Endothelial cell of umbilical vein (primary cell): ENCODE data around the gene SFXN4. TPM values are rescaled to one million over a fixed set of nuclear protein-coding genes. Genes with fewer than 3 reads are reported as not detected.
A peak's percentile ranks its signal among the peaks of the same experiment; 100 is the strongest.

Source experiments
- BruUV-seq: library from RNA; stranded (reverse); fragments of 400-500 nt; replicated peaks from 2 replicates; lab custom pipeline; 2021; lab: Mats Ljungman, UMichigan
- CTCF ChIA-PET: fragments of 300-600, 350-600 bp; sonication (Branson Sonifier 250); formaldehyde crosslinking; loops from one replicate; lab custom pipeline; 2021; ENCODE audit warnings: antibody characterized with exemption, inconsistent platforms; lab: Charles Lee
- POLR2A ChIA-PET: fragments of 300-600, 350-600 bp; sonication (Branson Sonifier 250); formaldehyde crosslinking; loops from one replicate; lab custom pipeline; 2021; ENCODE audit warnings: antibody characterized with exemption, inconsistent platforms; lab: Charles Lee
- DNase-seq: peaks from one replicate; pipeline ENCODE4 v3.0.0-alpha.2; 2011; ENCODE audit warnings: low read depth, low spot score
- FAIRE-seq: peaks from 2 replicates; lab custom pipeline; 2011; peaks lifted over from hg19 to GRCh38; lab: Jason Lieb, UNC
- H2AFZ ChIP-seq: 2 replicates; pipeline ENCODE4 v1.6.0; 2012; ENCODE audit warnings: low read depth, low read length, control low read depth, inconsistent platforms
- H3K27ac ChIP-seq: 2 replicates; pipeline ENCODE4 v1.5.1; 2011; ENCODE audit warnings: low read depth, mild to moderate bottlenecking, control low read depth, low read length, moderate library complexity; ENCODE audit not compliant: insufficient read depth
- H3K27me3 ChIP-seq, 2 experiments: 2 replicates each; pipeline versions ENCODE4 v1.6.0 to v1.6.1; 2011; ENCODE audit warnings: low read length in 2 of 2, mixed read lengths in 1 of 2; ENCODE audit not compliant: control insufficient read depth in 2 of 2, insufficient read depth in 2 of 2
- H3K36me3 ChIP-seq, 2 experiments: 2 replicates in 1 of 2; 3 replicates in 1 of 2; pipeline ENCODE4 v1.5.1; 2011; ENCODE audit warnings: low read length in 2 of 2, mild to moderate bottlenecking in 1 of 2, moderate library complexity in 1 of 2; ENCODE audit not compliant: control insufficient read depth in 2 of 2, insufficient read depth in 2 of 2; ENCODE audit errors: extremely low read depth in 1 of 2
- H3K4me1 ChIP-seq: 3 replicates; pipeline ENCODE4 v1.5.1; 2011; ENCODE audit warnings: mild to moderate bottlenecking, low read length; ENCODE audit not compliant: control insufficient read depth, insufficient read depth; ENCODE audit errors: extremely low read depth
- H3K4me2 ChIP-seq: 2 replicates; pipeline ENCODE4 v1.6.1; 2011; ENCODE audit warnings: low read length, control low read depth, mixed read lengths; ENCODE audit not compliant: insufficient read depth
- H3K4me3 ChIP-seq, 3 experiments: fragments of 200-600 bp in 1 of 3; sonication (generic), shearing (Covaris generic) in 1 of 3; replicated peaks in 1 of 3; 2 replicates each; pipeline ENCODE4 v1.5.1; 2011 to 2016; ENCODE audit warnings: control low read depth in 3 of 3, low read length in 3 of 3, mild to moderate bottlenecking in 2 of 3, inconsistent platforms in 1 of 3, low read depth in 1 of 3, moderate library complexity in 1 of 3; ENCODE audit not compliant: insufficient read depth in 1 of 3
- H3K79me2 ChIP-seq: 2 replicates; pipeline ENCODE4 v1.6.0; 2012; ENCODE audit warnings: low read length, inconsistent platforms; ENCODE audit not compliant: control insufficient read depth, insufficient read depth
- H3K9ac ChIP-seq: replicated peaks from 2 replicates; pipeline ENCODE3; 2011; ENCODE audit warnings: low read length, control low read depth; ENCODE audit not compliant: insufficient read depth; ENCODE audit errors: extremely low read depth
- H3K9me1 ChIP-seq: replicated peaks from 3 replicates; pipeline ENCODE4 v1.6.0; 2011; ENCODE audit warnings: mild to moderate bottlenecking, low read length; ENCODE audit not compliant: control insufficient read depth, insufficient read depth; ENCODE audit errors: extremely low read depth
- H3K9me3 ChIP-seq: replicated peaks from 2 replicates; pipeline ENCODE4 v1.5.1; 2012; ENCODE audit warnings: low read length, inconsistent platforms; ENCODE audit not compliant: control insufficient read depth, insufficient read depth
- H4K20me1 ChIP-seq: replicated peaks from 2 replicates; pipeline ENCODE3; 2011; ENCODE audit warnings: mild to moderate bottlenecking, low read length; ENCODE audit not compliant: control insufficient read depth, insufficient read depth; ENCODE audit errors: extremely low read depth
- EZH2 ChIP-seq: IDR thresholded peaks from 2 replicates; pipeline ENCODE4 v1.6.1; 2012; ENCODE audit warnings: borderline replicate concordance, low read depth, mild to moderate bottlenecking, moderate library complexity, low read length, inconsistent platforms; ENCODE audit not compliant: severe bottlenecking
- FOS ChIP-seq: IDR thresholded peaks from 2 replicates; pipeline ENCODE4 v1.6.1; 2011; ENCODE audit warnings: mild to moderate bottlenecking, low read length, moderate library complexity, borderline replicate concordance; ENCODE audit not compliant: insufficient read depth
- GATA2 ChIP-seq: IDR thresholded peaks from 2 replicates; pipeline ENCODE4 v1.7.0; 2011; ENCODE audit warnings: low read depth, mild to moderate bottlenecking, moderate library complexity, mixed read lengths, low read length; ENCODE audit not compliant: insufficient read length, insufficient read depth
- JUN ChIP-seq: IDR thresholded peaks from 2 replicates; pipeline ENCODE4 v1.6.1; 2011; ENCODE audit warnings: borderline replicate concordance, low read depth; ENCODE audit not compliant: insufficient read length, insufficient read depth
- MYC ChIP-seq: IDR thresholded peaks from one replicate; pipeline ENCODE4 v1.6.1; 2011; ENCODE audit warnings: mild to moderate bottlenecking, low read depth, low read length
- POLR2A ChIP-seq: IDR thresholded peaks from 2 replicates; pipeline ENCODE4 v1.6.1; 2012; ENCODE audit warnings: low read depth, mild to moderate bottlenecking, control low read depth, low read length
- POLR2AphosphoS5 ChIP-seq: IDR thresholded peaks from 2 replicates; pipeline ENCODE4 v1.6.1; 2012; ENCODE audit warnings: low read depth, mild to moderate bottlenecking, control low read depth, low read length, moderate library complexity; ENCODE audit not compliant: insufficient read depth
- dilution Hi-C: fragments of 300-500 bp; cut with MboI; formaldehyde crosslinking; loops from one replicate; pipeline ENCODE4 v1.15.0; 2019; ENCODE audit warnings: low sequenced_read_pairs; ENCODE audit not compliant: extremely low pct_ligation_motif_present
- intact Hi-C: fragments of 100-400 bp; cut with micrococcal nuclease; formaldehyde crosslinking; loops from one replicate; pipeline ENCODE4 v1.10.0; 2022
- polyA plus RNA-seq, 4 experiments: library from polyadenylated mRNA; depleted of rRNA in 3 of 4; stranded (reverse) in 3 of 4; unstranded in 1 of 4; fragments of >200 nt; gene quantifications; 2 replicates each; pipeline versions ENCODE4 v1.2.1 to v1.2.3, GENCODE V29; 2011 to 2012; ENCODE audit warnings: missing spikeins in 1 of 4
- total RNA-seq: library from RNA; stranded (reverse); gene quantifications from 2 replicates; pipeline ENCODE4 v1.2.3, GENCODE V29; 2021
- TF ChIP-seq, protein P1 (sequence below): IDR thresholded peaks from 2 replicates; pipeline ENCODE4 v1.6.1; 2011; ENCODE audit not compliant: insufficient read depth, insufficient read length
- TF ChIP-seq, protein P2 (sequence below), 2 donors: IDR thresholded peaks; 1 replicate in 1 of 2; 2 replicates in 1 of 2; pipeline ENCODE4 v1.5.1; 2011; ENCODE audit warnings: low read length in 2 of 2, mild to moderate bottlenecking in 2 of 2, moderate library complexity in 2 of 2, control low read depth in 1 of 2, inconsistent platforms in 1 of 2, low read depth in 1 of 2; ENCODE audit not compliant: insufficient read depth in 1 of 2; ENCODE audit errors: extremely low read depth in 1 of 2

SFXN4 gene
- total and polyA plus RNA-seq, 2 donors (not counting 3 experiments of a cell fraction or from before 2014, with no cell fraction given): 11.1 to 14.5 TPM

GRCh38 chr10:119177708-119178371 is 12.3 kb upstream of the SFXN4 start:
- no peak for TF ChIP-seq JUN
- no peak for TF ChIP-seq MYC
- TF ChIP-seq, protein P1, sequence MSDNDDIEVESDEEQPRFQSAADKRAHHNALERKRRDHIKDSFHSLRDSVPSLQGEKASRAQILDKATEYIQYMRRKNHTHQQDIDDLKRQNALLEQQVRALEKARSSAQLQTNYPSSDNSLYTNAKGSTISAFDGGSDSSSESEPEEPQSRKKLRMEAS: no peak
- TF ChIP-seq POLR2AphosphoS5: no peak
- no peak for TF ChIP-seq POLR2A
- TF ChIP-seq, protein P2, sequence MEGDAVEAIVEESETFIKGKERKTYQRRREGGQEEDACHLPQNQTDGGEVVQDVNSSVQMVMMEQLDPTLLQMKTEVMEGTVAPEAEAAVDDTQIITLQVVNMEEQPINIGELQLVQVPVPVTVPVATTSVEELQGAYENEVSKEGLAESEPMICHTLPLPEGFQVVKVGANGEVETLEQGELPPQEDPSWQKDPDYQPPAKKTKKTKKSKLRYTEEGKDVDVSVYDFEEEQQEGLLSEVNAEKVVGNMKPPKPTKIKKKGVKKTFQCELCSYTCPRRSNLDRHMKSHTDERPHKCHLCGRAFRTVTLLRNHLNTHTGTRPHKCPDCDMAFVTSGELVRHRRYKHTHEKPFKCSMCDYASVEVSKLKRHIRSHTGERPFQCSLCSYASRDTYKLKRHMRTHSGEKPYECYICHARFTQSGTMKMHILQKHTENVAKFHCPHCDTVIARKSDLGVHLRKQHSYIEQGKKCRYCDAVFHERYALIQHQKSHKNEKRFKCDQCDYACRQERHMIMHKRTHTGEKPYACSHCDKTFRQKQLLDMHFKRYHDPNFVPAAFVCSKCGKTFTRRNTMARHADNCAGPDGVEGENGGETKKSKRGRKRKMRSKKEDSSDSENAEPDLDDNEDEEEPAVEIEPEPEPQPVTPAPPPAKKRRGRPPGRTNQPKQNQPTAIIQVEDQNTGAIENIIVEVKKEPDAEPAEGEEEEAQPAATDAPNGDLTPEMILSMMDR (IDR thresholded peaks at IDR 0.05; ENCODE audit: extremely low read depth in 1 of 2, insufficient read depth in 1 of 2, low read depth in 1 of 2, low read length in 2 of 2): no peak
- no peak for TF ChIP-seq FOS
- no peak for TF ChIP-seq GATA2
- TF ChIP-seq EZH2: no peak
- Histone ChIP-seq H3K27ac (peak overlapping the region; percentile 83), H3K9me1 (no peaks in the 10 kb centered on the region), H3K36me3 (peaks cover 3 to 13% of the 10 kb centered on the region in 2 experiments), H3K4me2 (peak overlapping the region; percentile 64), H4K20me1 (no peaks in the 10 kb centered on the region), H3K4me1 (peaks cover 12% of the 10 kb centered on the region), H3K79me2 (peaks cover 39% of the 10 kb centered on the region), H3K9ac (peak overlapping the region; percentile 91), H3K4me3 (peak overlapping the region; percentile 85 to 91 (median 87)), H3K27me3 (no peaks in the 10 kb centered on the region), H2AFZ (peak overlapping the region; percentile 99), H3K9me3 (no peaks in the 10 kb centered on the region)
- intact Hi-C loops (loop anchor here (1.0 to 2.0 kb wide), 4 partner anchors 12 to 98 kb away; partner anchors contain the start of gene EIF3A), dilution Hi-C loops (no loop called here)
- no peak for FAIRE-seq
- no peak for DNase-seq
- BruUV-seq: no TSS peak
- ChIA-PET CTCF (interaction anchor here (0.7 kb wide), 1 partner anchor 379 kb away, joined by 3 read pairs; no protein-coding TSS in a partner anchor), POLR2A (no interaction called here)
